ENCODE data around the gene GCSH. TPM values are rescaled to one million over a fixed set of nuclear protein-coding genes. Genes with fewer than 3 reads are reported as not detected.

Gene GCSH
- total and polyA plus RNA-seq, 2 of the 13 experiments (the other 11 are each of a cell fraction or from before 2014, with no cell fraction given), result 35.9 to 103 TPM

- TF ChIP-seq ZNF703 (CRISPR knock-in tag; IDR thresholded peaks at IDR 0.05; ENCODE audit: borderline replicate concordance), result no peak
- TF ChIP-seq ZNF672 (CRISPR knock-in tag; IDR thresholded peaks at IDR 0.05), result no peak
- TF ChIP-seq MXD1 (CRISPR knock-in tag; IDR thresholded peaks at IDR 0.05), result 0 out of 2 replicates have a peak, but pooled peaks have one; percentile 50
- TF ChIP-seq ZNF281 (CRISPR knock-in tag; IDR thresholded peaks at IDR 0.05; ENCODE audit: borderline replicate concordance), result no peak
- TF ChIP-seq NFAT5 (CRISPR knock-in tag; IDR thresholded peaks at IDR 0.05), result peak; percentile 44; the same call in 1 of the 2 replicates
- peak; percentile 15; the same call in 1 of the 2 replicates for TF ChIP-seq SATB2 (CRISPR knock-in tag; IDR thresholded peaks at IDR 0.05)
- no peak for TF ChIP-seq ZNF282 (IDR thresholded peaks at IDR 0.05; ENCODE audit: partially characterized antibody)
- TF ChIP-seq PHB2 (IDR thresholded peaks at IDR 0.05; ENCODE audit: partially characterized antibody), result no peak
- TF ChIP-seq ZNF746 (CRISPR knock-in tag; IDR thresholded peaks at IDR 0.05), result no peak
- no peak for TF ChIP-seq NCOA1 (CRISPR knock-in tag; IDR thresholded peaks at IDR 0.05)
- TF ChIP-seq CBX1 (IDR thresholded peaks at IDR 0.05; ENCODE audit: low read depth), result no peak
- TF ChIP-seq BCL3 (CRISPR knock-in tag; IDR thresholded peaks at IDR 0.05), result no peak; the same call in 1 of the 2 replicates
- no peak for TF ChIP-seq IRF9 (CRISPR knock-in tag; IDR thresholded peaks at IDR 0.05; ENCODE audit: borderline replicate concordance)
- no peak for TF ChIP-seq ZNF780A (CRISPR knock-in tag; IDR thresholded peaks at IDR 0.05)
- peak; percentile 66; the same call in 1 of the 2 replicates for TF ChIP-seq ZSCAN21 (CRISPR knock-in tag; IDR thresholded peaks at IDR 0.05; ENCODE audit: borderline replicate concordance)
- 0 out of 2 replicates have a peak, but pooled peaks have one; percentile 57 for TF ChIP-seq NRL (CRISPR knock-in tag; IDR thresholded peaks at IDR 0.05; ENCODE audit: borderline replicate concordance)
- TF ChIP-seq ZSCAN29 (CRISPR knock-in tag; conservative IDR thresholded peaks at IDR 0.05), result no peak
- peak; percentile 41; the same call in 1 of the 2 replicates for TF ChIP-seq ZNF766 (CRISPR knock-in tag; IDR thresholded peaks at IDR 0.05; ENCODE audit: borderline replicate concordance)
Observed at GRCh38 chr16:81035975-81036750, 60.0 kb downstream of the GCSH start (continued).
